ENCODE results near the gene LRP1.

LRP1 gene

GRCh38 chr12:57260366-57260765, 132.1 kb downstream of the LRP1 start:
- H3K4me3 ChIP-seq (ENCODE audit: low read depth, low read length), result no peak overlapping the region
- TF ChIP-seq CTCF (IDR thresholded peaks at IDR 0.05; ENCODE audit: low read depth, low read length), result no peak

- no peak overlapping the region for H3K4me3 ChIP-seq (ENCODE audit: low read depth, low read length)
- TF ChIP-seq CTCF (IDR thresholded peaks at IDR 0.05; ENCODE audit: low read depth, low read length), result no peak
These were observed 133.2 kb downstream of the LRP1 start for GRCh38 chr12:57261428-57261865.

GRCh38 chr12:57262126-57262822, 134.0 kb downstream of the LRP1 start:
- H3K4me3 ChIP-seq (ENCODE audit: low read depth, low read length), result no peak overlapping the region
- TF ChIP-seq CTCF (IDR thresholded peaks at IDR 0.05; ENCODE audit: low read depth, low read length), result no peak
